ENCODE data around the gene RNF6. TPM values are rescaled to one million over a fixed set of nuclear protein-coding genes. Genes with fewer than 3 reads are reported as not detected.

Gene RNF6
- total RNA-seq, 1 experiment from 2014 or later, result 19.5 TPM

DNA sequence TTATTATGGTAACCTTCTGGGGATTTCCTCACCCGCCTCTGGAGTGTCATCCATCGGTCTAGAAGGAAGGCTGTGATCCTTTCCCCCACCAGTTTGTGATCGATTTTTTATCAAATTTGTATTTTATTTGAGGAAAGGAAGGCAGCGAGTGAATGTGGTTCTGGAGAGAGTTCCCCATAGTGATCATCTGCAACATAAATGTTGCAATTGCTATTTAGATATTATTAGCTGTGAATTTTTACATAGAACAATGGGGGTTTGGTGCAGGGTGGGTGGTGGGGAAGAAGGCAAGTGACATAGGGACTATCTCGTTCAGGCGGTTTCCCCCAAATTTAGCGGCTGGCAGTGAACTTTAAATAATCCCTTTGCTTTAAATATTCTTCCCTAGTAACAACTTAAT lies 33.0 kb upstream of the RNF6 start:
- Histone ChIP-seq H2BK12ac (ENCODE audit: insufficient read length, low read depth, low read length) (no peak overlapping the region), H2AK5ac (ENCODE audit: insufficient read length, low read length) (no peak overlapping the region), H4K20me1 (ENCODE audit: control insufficient read depth, insufficient read depth, insufficient read length) (no peaks in the 10 kb centered on the region), H3K79me2 (ENCODE audit: insufficient read depth, low read length) (peaks cover 20% of the 10 kb centered on the region; the same call in 1 of the 2 replicates), H3K18ac (ENCODE audit: insufficient read length, low read depth, low read length) (no peak overlapping the region), H2BK20ac (ENCODE audit: low read depth, low read length, poor library complexity, severe bottlenecking) (no peak overlapping the region), H3K27ac (ENCODE audit: insufficient read length, low read depth, low read length) (no peak overlapping the region), H4K8ac (replicated peaks; ENCODE audit: insufficient read length, low read depth, low read length) (no peak overlapping the region), H3K27me3 (ENCODE audit: insufficient read depth, low read length) (peaks cover under 1% of the 10 kb centered on the region; the same call in 1 of the 2 replicates), H3K14ac (ENCODE audit: insufficient read depth, low read length) (no peak overlapping the region), H2BK120ac (ENCODE audit: low read depth, low read length, poor library complexity, severe bottlenecking) (no peak overlapping the region), H3K4ac (ENCODE audit: low read depth, low read length) (no peak overlapping the region), H2BK5ac (ENCODE audit: insufficient read length, low read length) (no peak overlapping the region), H4K5ac (ENCODE audit: insufficient read length, low read depth, low read length) (no peak overlapping the region), H2BK15ac (ENCODE audit: low read depth, low read length) (no peak overlapping the region), H3K56ac (ENCODE audit: insufficient read length, low read depth, low read length) (no peak overlapping the region), H4K91ac (ENCODE audit: insufficient read length, low read depth, low read length) (no peak overlapping the region), H3T11ph (ENCODE audit: low read length) (no peak overlapping the region), H3K4me2 (ENCODE audit: insufficient read depth, insufficient read length, low read length) (peak overlapping the region; percentile 98), H3K23me2 (ENCODE audit: insufficient read length, low read depth, low read length, poor library complexity, severe bottlenecking) (peaks cover 6% of the 10 kb centered on the region), H3K9ac (ENCODE audit: extremely low read depth, insufficient read length, low read length) (peak overlapping the region; percentile 75), H3K23ac (ENCODE audit: insufficient read length, low read depth, low read length) (no peak overlapping the region), H3K4me1 (ENCODE audit: insufficient read depth, low read length) (no peaks in the 10 kb centered on the region), H3K79me1 (ENCODE audit: insufficient read depth, low read depth, low read length, poor library complexity, severe bottlenecking) (peaks cover 10% of the 10 kb centered on the region), H2AFZ (ENCODE audit: low read length) (no peak overlapping the region), H3K9me3 (ENCODE audit: control insufficient read depth, low read depth, low read length) (no peaks in the 10 kb centered on the region)
- WGBS (ENCODE audit: extremely low coverage, insufficient read length, low lambda C conversion rate), result no CpG with 5 or more reads among the region's 7 CpGs
- H3K36me3 Mint-ChIP-seq (ENCODE audit: insufficient read depth in 1 of 3, low read depth in 3 of 3), result no peaks in the 10 kb centered on the region
- H3K9me3 Mint-ChIP-seq, result no peaks in the 10 kb centered on the region
- TF ChIP-seq CTCF (conservative IDR thresholded peaks at IDR 0.05), result no peak
- no peak for DNase-seq
- H3K27ac Mint-ChIP-seq, result peak overlapping the region in 2 of 3 experiments; percentile 87 to 91; a peak in 5 of 7 replicates
- peak overlapping the region; percentile 76 to 91 for H3K4me3 Mint-ChIP-seq
- peaks cover 22% of the 10 kb centered on the region in 2 experiments for H3K4me1 Mint-ChIP-seq
- H3K27me3 Mint-ChIP-seq (ENCODE audit: low read depth), result peaks cover 2% of the 10 kb centered on the region

Data from H9 (cell line).